HS-5 (cell line): ENCODE measurements around the gene DGKG.

Source experiments
- DNase-seq: peaks from one replicate; pipeline ENCODE4 v3.0.0-alpha.2; 2012; ENCODE audit warnings: low read depth

The DGKG gene

DNA sequence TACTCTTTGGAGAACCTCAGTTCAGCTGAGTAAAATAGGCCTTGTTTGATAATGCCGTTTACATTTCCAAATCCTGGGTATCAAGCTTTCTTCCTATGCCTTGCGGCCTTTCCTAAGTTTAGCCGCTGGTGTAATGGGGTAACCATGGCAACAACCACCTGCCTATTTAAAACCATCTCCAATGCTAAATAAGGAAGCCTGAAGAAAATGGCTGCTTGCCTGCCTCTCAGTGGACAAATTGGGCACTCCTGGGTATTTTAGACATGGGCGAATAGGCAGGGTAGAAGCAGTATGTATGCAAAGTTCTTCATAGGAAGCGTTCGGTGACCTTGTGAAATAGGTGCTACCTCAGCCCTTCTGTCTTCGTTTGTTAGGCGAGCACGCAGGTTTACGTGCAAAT, 122.7 kb downstream of the DGKG start:
- no peak for DNase-seq

DNA sequence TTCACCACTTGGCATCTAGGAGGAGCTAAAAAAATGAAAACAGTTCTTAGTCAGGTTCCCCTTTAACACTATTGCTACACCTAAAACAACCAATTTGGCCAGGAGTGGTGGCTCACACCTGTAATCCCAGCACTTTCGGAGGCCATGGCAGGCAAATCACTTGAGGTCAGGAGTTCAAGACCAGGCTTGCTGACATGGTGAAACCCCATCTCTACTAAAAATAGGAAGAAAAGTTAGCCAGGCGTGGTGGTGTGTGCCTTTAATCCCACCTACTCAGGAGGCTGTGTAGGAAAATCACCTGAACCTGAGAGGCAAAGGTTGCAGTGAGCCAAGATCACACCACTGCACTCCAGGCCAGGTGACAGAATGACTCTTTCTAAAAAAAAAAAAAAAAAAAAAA, 124.1 kb downstream of the DGKG start:
- no peak for DNase-seq

- no peak for DNase-seq
Observed at GRCh38 chr3:186236357-186237020, 125.5 kb downstream of the DGKG start.

DNA sequence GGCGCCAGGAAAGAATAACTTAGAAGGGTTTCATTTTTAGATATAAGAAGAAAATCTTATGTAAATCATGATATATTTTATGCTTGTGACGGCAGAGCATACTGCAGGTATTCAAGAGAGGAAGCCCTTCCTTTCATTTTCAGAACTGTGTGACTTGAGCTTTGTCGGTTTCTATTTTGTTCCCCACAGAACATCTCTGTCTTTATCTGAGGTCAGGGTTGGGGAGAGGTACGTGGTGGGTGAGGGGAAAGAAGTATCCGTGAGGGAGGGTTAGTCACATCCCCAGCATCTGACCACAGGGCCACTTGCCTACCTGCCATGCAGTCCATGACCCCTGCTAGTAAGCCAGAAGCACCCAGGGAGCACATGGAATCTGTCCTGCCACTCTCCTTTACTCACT, 126.5 kb downstream of the DGKG start:
- no peak for DNase-seq

- no peak for DNase-seq
Observed at GRCh38 chr3:186234152-186234551, 127.9 kb downstream of the DGKG start.

DNA sequence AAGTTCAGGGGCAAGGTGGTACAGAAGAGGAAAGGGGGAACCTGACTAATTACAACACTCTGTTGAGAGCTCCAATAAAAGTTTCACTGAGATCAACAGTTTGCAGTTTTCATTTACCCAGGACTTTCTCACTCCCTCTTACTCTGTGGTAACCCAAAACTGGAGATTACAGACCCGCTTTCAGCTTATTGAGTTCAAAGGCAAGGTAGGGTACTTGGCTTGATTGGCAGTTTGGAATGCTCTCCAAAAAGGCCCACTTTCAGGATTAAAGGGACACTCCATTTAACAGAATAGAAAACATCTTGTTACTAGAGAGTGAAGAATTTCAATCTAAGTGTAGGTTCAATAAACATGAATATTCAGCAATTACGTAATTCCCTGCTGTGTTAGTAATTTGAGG, 135.6 kb downstream of the DGKG start:
- DNase-seq = no peak

GRCh38 chr3:186225603-186226002, 136.4 kb downstream of the DGKG start:
- no peak for DNase-seq

DNA sequence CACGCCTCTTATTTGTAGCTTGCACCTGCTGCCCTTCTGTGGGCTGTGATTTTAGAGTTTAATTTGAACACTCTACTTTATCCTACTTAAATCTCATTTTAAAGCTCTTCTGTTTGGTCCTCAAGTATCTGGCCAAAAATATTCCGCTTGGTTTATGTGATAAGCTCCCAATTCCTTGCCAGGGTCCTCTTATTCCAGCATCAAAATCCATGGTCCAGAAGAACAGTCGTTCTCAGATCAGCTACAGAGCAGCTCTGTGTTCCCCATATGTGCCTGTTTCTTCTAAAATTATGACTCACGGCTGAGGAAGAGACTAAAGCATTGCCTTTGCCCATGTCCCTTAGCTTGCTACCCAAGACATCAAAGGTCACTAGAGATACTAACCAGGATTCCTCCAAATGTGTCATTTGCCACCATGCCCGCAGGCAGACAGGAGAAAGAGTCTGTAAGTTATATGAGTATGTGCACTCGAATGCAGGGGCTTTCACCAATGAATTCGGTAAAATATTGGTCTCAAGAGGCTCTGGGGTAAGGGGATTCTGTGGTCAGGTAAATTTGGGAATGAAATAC, 137.9 kb downstream of the DGKG start:
- DNase-seq = no peak

GRCh38 chr3:186223476-186223875, 138.6 kb downstream of the DGKG start:
- no peak for DNase-seq

- no peak for DNase-seq
Observed at GRCh38 chr3:186221760-186222378, 140.2 kb downstream of the DGKG start.

DNA sequence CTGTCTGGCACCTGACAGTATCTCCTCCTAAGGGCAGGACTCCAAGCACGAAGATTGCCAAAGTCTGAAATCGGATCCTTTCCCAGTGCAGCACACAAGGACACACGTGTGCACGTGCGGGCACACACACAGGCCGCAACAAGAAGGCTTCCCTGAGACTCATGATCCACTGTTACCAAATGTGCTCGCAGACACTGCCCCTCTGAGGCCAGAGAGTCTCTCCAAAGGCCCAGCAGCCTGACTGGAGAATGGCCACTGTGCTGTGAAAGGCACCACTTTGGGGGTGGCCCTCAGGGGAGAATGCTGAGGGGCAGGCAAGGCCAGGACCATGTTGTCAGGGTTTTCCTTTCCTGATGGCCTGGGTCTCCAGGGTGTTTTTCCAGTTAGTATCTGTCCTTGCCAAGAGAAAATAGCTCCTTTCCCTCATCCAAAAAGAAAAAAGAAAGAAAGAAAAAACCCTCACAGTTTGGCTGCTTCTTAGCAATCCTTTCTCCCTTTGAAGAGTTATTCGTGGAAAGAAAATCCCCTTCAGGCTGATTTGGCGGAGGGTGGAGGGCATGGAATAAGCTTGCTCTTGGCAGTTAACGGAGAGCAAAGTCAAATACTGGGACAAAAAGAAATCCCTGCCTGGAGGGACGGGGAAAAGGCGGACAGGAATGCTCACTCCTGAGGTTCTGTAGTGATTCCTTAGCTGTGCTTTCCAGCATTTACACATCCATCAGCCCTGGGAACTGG, 141.0 kb downstream of the DGKG start:
- no peak for DNase-seq

DNA sequence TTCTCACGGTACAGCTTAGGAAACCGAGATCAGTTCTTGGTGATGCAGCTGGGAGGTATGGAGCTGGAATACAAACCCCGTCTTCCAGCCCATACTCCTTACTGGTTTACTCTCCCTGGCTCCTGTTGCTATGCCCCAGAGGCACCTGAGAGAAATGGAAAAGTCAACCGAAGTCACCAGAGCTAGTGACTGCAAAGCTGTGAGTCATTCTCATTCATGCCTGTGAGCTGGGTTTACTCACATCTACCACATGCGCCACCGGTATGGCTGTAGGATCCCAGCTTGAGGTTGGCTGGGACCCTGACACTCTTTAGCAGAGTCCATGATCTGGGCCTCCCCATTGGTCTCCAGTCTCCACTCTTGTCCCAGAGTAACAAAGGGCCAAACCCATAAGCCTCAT, 141.7 kb downstream of the DGKG start:
- no peak for DNase-seq

GRCh38 chr3:186219211-186219638, 142.8 kb downstream of the DGKG start:
- no peak for DNase-seq

DNA sequence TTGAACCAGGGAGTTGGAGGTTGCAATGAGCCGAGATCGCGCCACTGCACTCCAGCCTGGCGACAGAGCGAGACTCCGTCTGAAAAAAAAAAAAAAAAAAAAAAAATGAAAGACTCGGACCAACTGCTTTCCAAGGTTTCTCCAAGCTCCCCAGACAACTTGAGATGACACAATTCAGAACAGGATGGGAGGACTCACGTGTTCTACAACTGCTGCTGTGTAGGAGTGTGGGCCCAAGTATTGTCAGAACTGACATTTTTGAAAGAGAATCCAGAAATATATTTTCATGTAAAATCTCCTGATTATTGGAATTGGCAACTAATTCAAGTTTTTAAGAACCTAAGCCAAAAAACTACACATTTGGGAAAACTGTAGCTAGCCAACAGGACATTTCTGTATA, 143.6 kb downstream of the DGKG start:
- no peak for DNase-seq

GRCh38 chr3:186217820-186218164, 144.2 kb downstream of the DGKG start:
- DNase-seq = no peak

DNA sequence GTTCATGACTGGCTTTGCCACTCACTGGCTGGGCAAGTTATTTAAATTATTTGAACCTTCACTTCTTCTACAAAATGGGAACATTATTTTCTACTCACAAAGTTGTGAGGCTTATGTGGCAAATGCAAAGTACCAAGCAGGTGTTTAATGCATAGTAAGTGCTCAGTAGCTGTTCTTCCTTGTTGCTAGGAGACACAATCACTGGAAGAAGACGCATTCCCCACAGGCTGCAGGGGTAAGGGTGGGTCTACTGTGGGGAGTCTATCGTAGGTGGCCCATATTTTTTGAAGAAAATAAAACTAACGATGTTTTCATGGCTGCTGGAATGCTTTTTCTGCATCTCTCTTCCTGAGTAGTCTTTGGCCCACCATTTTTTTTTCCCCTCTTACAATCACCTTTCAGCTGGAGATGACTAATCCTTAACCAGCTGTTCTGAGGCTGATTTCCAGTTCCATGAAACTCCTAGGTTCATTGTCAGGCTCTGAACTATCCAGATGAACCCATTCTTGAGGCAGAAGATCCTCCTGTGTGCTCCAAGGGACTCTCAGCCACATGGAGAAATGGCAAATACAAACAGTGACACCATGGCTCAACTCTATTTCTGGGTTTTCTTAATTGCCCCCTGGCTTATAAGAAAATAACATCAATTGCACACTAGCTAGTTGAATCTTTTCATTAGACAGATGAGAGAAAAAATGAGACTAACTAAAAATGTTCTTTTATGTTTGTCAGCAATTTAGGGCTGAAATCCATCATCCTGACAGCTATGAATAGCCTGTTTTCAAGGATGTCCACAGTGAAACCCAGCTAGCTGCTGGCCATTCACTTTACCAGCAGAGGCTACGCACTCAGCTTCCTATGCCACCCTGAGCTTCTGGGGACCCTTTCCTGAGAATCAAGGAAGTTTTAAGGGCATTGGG, 144.9 kb downstream of the DGKG start:
- no peak for DNase-seq

DNA sequence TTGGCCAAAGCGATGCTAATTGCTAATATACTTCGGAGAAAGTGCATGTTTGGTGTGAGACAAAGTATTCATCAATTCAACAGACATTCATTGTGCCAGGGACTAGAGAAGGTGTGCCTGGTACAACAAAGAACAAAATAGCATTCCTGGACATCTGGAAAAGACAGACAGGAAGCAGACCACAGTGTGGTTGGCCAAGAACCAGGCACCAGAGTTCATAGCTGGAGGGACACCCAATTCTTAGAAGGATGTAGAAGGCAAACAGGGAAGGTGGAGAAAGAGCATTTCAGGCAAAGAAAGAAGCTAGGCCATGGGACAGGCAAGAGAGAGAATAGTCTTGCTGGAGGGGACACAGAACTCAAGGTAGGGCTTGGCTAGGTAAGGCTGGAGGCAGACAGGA, 147.4 kb downstream of the DGKG start:
- no peak for DNase-seq

DNA sequence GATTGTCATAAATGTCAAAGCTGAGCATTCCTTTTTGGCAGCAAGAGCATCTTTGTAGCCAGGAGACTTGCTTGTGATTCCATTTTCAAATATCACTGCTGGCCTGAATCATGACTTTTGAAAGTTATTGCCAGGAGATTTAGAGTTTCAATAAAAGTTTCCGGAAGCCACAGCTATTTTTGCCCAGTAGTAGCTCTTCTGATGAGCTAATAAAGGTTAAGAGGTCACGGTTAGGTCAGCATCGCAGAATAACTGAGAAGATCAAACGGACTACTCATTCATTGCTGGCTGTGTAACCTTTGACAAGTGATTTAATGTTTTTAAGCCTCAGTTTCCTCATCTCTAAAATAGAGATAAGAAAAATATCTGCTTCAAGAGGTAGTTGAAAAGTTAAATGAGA, 148.1 kb downstream of the DGKG start:
- no peak for DNase-seq

DNA sequence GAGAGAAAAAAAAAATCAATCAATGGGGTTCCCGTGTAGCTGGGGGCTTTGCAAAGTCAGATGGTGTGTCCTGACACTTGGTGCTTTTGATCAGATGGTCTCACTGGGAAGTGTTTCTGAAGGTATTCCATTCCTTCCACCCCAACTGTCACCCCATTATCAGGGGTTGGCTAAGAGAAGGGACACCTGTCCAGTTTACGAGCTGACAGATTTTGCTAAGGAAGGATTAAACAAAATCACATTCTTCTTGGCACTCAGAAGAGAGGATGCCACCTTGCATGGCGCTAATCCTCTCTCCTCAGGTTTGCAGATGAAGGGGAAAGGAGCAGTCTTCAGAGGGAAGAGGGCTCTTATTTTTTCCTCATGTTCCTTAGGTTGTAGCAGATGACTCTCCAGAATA, 149.4 kb downstream of the DGKG start:
- no peak for DNase-seq

DNA sequence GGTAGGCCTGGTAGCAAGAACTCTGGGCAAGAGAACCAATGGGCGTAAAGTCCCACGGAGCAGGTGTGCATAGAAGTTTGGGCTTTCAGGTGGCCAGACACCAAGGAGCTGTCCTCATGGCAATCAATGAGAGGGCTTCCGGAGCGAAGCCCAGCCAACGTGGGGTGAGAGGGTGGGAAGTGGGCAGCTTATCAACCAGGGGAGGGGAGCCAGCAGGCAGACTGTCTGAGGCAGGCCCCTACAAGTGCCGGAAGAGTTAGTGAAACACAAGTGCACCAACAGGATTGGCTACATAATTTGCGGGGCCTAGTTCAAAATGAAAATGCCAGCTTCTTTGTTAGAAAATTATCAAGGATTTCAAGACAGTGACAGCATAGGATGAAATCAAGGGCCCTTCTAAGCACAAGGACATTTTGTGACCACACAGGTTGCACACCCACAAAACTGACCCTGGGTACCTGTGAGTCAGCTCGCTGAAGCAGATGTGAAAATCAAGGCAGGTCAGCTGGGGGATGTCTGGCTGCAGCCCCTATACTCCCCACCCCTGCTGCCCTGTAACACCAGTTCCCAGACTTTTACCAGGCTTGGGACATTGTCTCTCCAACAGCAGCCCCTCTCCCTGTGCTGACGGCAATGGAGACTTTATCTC, 151.1 kb downstream of the DGKG start:
- DNase-seq = no peak
